Hematopoietic multipotent progenitor cell treated with erythropoietin and hydrocortisone succinate and interleukin-3 and kit ligand, for 17 days (in vitro differentiated cells): ENCODE data around the gene CLDN34.

ENCODE experiments used
- DNase-seq: peaks from one replicate; pipeline ENCODE4 v3.0.0-alpha.2; 2015; ENCODE audit warnings: low spot score

The CLDN34 gene

DNA sequence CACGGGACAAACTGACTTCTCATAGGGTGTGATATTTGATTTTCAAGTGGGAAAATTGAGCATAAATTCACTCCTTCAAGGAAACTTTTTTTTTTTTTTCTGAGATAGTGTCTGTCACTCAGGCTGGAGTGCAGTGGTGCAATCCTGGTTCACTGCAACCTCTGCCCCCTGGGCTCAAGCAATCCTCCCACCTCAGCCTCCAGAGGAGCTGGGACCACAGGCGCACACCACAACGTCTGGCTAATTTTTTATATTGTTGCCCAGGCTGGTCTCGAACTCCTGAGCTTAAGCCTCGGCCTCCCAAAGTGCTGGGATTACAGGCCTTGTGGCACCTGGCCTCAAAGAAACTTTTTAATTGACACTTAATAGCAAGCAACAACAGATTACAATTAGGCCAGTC lies 13.8 kb downstream of the CLDN34 start:
- DNase-seq, result no peak

DNA sequence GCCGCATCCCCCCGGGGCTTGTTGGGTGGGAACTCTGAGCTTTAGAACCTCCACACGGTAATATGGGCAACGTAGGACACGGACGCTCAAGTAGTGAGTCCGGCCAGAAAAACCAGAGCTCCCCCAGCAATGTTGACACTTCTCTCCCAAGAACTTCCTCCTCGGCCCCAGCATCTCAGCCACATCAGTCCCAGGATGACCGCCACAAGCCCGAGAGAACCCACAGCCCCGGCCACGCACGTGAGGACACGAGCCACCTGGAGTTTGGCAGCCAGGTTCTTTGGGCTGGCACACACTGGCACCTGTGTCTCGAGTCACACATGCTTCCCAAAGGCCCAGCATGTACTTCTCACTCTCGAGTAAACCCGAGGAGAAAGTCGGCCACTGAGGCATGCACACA lies 16.3 kb downstream of the CLDN34 start:
- DNase-seq, result no peak

- DNase-seq, result no peak
Observed at GRCh38 chrX:9983846-9984245, 16.7 kb downstream of the CLDN34 start.

GRCh38 chrX:9988762-9989161 lies 21.6 kb downstream of the CLDN34 start:
- DNase-seq, result peak; percentile 49

- no peak for DNase-seq
Observed at GRCh38 chrX:9992061-9992460, 24.9 kb downstream of the CLDN34 start.

DNA sequence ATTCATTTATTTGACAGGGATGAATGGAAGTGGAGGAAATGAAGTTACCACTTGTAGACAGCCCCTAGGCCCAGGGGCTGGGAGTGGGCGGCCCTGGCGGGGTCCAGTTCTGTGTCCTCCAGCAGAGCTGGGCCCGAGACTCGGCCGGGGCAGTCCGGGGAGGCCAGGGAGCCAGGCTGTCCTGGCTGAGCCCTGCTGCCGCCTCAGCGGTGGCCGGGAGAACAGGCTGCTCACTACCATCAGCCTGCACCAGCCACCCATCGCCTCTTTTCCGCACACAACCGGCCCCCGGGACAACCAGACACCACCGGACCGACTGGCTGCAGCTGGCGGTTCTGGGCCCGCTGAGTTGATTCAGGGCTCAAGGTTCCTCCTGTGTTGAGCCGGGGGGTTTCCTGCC lies 25.6 kb downstream of the CLDN34 start:
- no peak for DNase-seq

- peak; percentile 89 for DNase-seq
Observed at GRCh38 chrX:9995855-9996339, 28.7 kb downstream of the CLDN34 start.

DNA sequence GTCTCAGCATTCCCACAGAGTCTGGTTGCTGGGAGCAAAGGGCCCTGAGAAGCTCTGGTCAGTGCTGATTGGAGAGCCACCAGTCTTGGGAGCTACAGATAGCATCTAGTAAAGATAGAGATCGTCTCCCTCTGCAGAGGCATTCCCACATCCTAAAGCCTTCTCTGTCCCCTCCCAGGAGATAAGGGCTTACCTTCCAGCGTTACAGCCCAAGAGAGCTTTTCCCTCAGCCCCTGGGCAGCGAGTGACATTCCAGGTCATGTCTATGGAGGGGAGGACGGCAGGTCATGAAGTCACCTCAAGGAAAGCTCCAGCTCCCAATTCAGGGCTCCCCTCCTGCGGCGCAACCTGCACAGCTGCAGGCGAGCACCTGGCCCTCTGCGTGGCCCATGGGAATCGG lies 29.9 kb downstream of the CLDN34 start:
- DNase-seq, result no peak

- peak; percentile 3 for DNase-seq
Observed at GRCh38 chrX:9997524-9997923, 30.4 kb downstream of the CLDN34 start.

GRCh38 chrX:10001496-10001895 lies 34.3 kb downstream of the CLDN34 start:
- no peak for DNase-seq

GRCh38 chrX:10004832-10005475 lies 37.8 kb downstream of the CLDN34 start:
- no peak for DNase-seq

GRCh38 chrX:10006086-10006485 lies 38.9 kb downstream of the CLDN34 start:
- no peak for DNase-seq

DNA sequence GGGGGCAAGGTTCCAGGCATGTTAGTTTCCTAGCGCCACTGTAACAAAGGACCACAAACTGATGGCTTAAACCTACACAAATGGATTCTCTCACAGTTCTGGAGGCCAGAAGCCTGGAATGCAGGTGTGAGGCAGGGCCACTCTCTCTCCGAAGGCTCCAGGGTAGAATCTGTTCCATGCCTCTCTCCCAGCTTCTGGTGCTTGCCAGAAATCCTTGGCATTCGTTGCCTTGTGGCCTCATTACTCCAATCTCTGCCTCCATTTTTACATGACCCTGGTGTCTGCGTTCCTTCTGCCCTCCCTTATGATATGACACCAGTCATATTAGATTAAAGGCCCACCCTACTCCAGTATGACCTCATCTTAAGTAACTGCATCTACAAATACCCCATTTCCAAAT lies 39.6 kb downstream of the CLDN34 start:
- no peak for DNase-seq

GRCh38 chrX:10007621-10008020 lies 40.5 kb downstream of the CLDN34 start:
- peak; percentile 79 for DNase-seq

GRCh38 chrX:10008483-10009056 lies 41.4 kb downstream of the CLDN34 start:
- DNase-seq, result no peak

DNA sequence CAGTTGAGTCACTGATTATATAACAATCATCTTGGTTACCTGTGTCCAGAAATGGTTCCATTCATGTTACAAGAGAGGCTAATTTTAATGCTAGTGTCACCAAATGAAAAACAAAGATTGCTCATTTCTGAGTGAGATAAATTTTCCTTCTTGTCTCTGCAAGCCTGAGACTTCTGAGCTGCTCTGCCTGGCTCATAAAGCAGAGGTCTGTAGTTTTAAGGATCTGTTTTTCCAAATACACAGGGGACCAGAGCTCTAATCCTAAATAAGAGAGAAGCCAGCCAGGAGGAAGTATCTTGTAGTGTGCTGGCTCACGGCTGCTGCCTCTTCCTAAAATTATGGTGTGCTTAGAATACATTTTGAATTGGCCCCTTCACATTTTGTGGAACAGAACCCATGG lies 42.6 kb downstream of the CLDN34 start:
- DNase-seq, result no peak

GRCh38 chrX:10010686-10011085 lies 43.5 kb downstream of the CLDN34 start:
- no peak for DNase-seq

- peak; percentile 1 for DNase-seq
Observed at GRCh38 chrX:10011261-10011931, 44.2 kb downstream of the CLDN34 start.

- DNase-seq, result no peak
Observed at GRCh38 chrX:10011991-10012390, 44.8 kb downstream of the CLDN34 start.

- DNase-seq, result peak; percentile 91
Observed at GRCh38 chrX:10014462-10015354, 47.5 kb downstream of the CLDN34 start.

DNA sequence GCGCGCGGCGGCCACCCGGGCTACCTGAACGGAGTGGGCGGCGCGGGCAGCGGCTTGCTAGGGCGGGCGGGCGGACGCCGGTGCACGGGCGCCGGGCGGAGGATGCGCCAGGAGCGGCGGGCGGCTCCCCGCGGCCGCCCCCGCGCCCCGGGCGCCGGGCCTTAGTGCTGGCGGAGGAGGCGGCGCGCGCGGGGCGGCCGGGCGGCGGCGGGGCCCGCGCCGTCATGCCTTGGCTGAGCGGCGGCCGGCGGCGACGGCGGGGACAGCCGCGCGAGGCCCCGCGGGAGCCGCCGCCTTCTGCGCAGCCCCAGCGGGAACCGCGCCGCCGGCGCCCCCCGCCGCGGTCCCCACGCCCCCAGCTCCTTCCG lies 48.2 kb downstream of the CLDN34 start:
- no peak for DNase-seq

DNA sequence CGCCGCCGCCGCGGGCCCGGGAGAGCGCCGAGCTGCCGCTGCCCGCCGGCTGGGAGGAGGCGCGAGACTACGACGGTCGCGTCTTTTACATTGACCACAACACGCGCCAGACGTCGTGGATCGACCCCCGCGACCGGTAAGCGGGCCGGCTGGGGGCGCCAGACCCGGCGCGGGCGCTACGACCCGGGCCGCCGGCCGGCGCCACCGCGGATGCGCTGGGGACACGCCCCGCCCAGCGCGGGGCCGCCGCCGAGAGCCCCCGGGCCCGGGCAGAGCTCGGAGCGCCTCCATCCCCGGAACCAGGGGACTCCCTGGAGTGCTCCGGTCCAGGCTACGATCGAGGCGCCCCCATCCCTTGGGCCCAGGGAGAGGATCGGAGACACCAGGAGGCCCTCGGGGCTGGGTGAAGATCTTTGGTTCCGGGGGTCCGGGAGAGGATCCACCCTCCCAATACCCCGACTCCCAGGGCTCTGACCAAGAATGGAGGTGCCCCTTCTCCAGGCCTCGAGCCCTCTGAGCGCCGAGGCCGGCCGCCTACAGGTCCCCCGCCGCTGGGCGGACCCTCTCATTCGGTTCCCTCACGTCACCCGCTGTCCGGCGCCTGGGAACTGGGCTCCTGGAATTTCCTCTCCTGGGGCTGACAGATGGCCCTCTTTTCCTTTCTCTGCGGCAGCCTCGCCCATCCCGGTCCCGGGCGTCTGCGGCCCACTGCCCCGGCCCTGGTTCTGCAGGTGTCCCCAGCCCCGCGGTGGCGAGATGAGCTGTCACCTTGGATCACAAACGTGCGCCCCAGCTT lies 48.8 kb downstream of the CLDN34 start:
- peak; percentile 39 for DNase-seq
